Uterus (tissue), 2 donors: ENCODE results near the gene CTIF.

Experiments used
- POLR2A ChIP-seq, 2 donors: fragments of 450-650 bp; IDR thresholded peaks; one replicate each; pipeline ENCODE4 v1.6.1; 2016; ENCODE audit warnings: antibody characterized with exemption in 2 of 2, mild to moderate bottlenecking in 1 of 2, moderate library complexity in 1 of 2
- TF ChIP-seq, protein P1 (sequence below), 4 experiments: fragments of 200-600 bp in 2 of 4; fragments of 450-650 bp in 2 of 4; sonication (generic) in 2 of 4; IDR thresholded peaks; one replicate each; pipeline ENCODE4 v1.5.1; 2016 to 2019; ENCODE audit warnings: antibody characterized with exemption in 4 of 4, mild to moderate bottlenecking in 2 of 4, moderate library complexity in 1 of 4

DNA sequence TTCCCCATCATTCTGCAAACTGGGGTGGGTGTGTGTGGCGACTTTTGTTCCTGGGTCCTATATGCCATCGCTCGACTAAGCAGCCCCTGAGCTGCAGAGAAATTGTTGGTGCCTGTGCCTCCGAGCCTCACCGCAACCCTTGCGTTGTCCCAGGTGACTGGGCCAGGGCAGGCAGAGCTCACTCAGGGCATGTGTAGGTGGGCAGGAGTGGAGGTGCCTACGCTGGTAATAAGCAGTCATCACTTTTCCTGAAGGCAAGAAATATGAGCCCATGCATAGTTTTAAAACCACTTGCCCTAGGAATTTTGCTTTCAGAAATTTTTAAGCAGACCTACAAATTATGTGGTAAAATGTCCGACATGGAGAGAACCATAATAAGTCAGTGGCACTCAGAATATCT lies 214.1 kb downstream of the CTIF start:
- TF ChIP-seq, protein P1, sequence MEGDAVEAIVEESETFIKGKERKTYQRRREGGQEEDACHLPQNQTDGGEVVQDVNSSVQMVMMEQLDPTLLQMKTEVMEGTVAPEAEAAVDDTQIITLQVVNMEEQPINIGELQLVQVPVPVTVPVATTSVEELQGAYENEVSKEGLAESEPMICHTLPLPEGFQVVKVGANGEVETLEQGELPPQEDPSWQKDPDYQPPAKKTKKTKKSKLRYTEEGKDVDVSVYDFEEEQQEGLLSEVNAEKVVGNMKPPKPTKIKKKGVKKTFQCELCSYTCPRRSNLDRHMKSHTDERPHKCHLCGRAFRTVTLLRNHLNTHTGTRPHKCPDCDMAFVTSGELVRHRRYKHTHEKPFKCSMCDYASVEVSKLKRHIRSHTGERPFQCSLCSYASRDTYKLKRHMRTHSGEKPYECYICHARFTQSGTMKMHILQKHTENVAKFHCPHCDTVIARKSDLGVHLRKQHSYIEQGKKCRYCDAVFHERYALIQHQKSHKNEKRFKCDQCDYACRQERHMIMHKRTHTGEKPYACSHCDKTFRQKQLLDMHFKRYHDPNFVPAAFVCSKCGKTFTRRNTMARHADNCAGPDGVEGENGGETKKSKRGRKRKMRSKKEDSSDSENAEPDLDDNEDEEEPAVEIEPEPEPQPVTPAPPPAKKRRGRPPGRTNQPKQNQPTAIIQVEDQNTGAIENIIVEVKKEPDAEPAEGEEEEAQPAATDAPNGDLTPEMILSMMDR (IDR thresholded peaks at IDR 0.05), result no peak
- TF ChIP-seq POLR2A (IDR thresholded peaks at IDR 0.05), result no peak
